GM12875 (cell line): ENCODE data around the gene FAM222A.

Experiments
- H3K4me3 ChIP-seq: one replicate; pipeline ENCODE4 v1.5.1; 2011; ENCODE audit warnings: low read depth, low read length, control low read depth
- CTCF ChIP-seq: IDR thresholded peaks from 2 replicates; pipeline ENCODE4 v1.5.1; 2011; ENCODE audit warnings: low read depth, mild to moderate bottlenecking, control low read depth, inconsistent platforms, low read length, moderate library complexity, borderline replicate concordance; ENCODE audit not compliant: insufficient read depth

FAM222A gene

DNA sequence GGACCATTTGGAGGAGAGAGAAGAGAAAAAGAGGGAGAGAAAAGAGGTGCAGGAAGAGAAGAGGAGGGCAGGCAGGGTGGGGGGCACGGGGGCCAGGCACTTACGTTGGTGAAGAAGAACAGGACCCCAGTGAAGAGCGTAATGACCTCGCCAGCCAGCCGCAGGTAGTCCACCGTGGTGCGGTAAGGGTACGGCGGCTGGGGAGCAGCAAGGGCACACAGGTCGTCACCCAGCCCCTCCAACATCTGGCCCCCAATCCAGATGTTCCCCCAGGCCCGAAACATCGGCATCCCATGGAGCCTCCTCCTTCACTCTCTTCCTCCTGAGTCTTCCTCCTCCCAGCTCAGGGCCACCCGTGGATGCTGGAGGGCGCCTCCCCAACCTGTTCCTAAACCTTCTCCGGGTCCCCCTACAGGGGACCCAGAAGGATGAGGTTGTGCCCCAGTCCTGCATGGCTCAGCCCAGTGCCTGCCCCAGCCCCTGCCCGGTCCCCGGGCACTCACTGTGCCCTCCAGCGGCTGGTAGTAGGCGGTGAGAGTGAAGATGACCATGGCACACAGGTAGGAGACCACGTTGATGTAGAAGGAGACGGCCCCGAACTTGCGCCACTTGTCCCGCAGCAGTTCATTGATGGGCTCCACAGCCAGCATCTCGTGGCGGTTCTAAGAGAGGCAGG, 80.3 kb downstream of the FAM222A start:
- no peak for TF ChIP-seq CTCF
- H3K4me3 ChIP-seq: no peak overlapping the region

DNA sequence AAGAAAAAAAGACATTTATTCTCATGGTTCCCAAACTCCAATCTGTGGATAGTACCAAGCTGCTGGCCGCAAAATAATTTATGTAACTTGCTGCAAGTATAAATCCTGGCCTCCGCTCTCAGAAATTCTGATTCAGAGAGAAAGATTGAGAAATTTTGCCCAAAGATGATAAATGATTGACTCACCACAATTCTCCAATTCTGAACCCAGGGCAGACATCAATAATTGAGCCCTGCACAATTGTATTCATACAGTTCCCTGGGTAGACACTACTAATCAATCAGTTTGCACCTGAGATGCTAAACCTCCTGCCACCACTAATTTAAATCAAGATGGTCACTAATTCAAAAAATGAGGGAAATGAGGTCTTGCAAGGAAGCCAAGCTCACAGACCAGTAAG, 81.4 kb downstream of the FAM222A start:
- TF ChIP-seq CTCF: no peak

GRCh38 chr12:109796057-109796456, 82.4 kb downstream of the FAM222A start:
- no peak for TF ChIP-seq CTCF
- no peak overlapping the region for H3K4me3 ChIP-seq

More for the DNA sequence above, 81.4 kb downstream of the FAM222A start:
- H3K4me3 ChIP-seq: no peak overlapping the region

GRCh38 chr12:109797905-109798669, 84.5 kb downstream of the FAM222A start:
- no peak for TF ChIP-seq CTCF
- H3K4me3 ChIP-seq: no peak overlapping the region

DNA sequence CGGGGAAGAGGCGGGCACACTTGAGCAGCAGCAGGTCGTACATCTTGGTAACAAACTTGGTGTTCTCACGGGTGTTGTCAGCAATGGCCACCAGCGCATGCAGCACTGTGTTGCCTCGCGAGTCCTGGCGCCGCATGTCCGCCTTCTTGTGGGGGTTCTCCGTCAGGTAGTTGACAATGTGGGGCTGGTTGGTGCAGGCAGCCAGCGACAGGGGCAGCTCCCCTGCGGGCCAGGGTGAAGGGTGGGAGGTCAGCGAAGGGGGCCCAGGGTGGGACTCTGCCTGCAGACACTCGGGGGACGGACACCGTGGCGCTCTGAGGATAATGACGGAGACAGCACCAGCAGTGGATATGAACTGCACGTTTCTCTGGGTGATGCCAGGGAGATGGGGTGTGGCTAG, 85.1 kb downstream of the FAM222A start:
- TF ChIP-seq CTCF: no peak

DNA sequence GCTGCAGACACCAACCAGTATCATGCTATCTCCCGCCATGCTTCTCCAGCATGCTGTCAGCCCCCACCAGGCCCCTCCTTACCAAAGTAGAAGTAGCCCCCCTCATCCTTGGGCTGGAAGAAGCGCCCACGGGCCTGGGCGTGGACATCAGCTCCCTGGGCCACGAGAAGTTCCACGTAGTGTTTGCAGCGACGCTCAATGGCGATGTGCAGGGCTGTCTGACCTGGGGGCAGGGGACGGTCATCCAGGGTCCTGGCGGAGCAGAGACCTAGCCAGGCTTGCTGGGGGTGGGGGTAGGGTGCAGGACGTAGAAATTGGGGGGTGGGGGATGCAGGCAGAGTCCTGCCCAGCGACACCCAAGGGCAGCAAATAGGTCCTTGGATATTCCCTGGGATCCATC, 86.9 kb downstream of the FAM222A start:
- TF ChIP-seq CTCF: no peak
- H3K4me3 ChIP-seq: no peak overlapping the region

More for the DNA sequence above, 85.1 kb downstream of the FAM222A start:
- H3K4me3 ChIP-seq: no peak overlapping the region

DNA sequence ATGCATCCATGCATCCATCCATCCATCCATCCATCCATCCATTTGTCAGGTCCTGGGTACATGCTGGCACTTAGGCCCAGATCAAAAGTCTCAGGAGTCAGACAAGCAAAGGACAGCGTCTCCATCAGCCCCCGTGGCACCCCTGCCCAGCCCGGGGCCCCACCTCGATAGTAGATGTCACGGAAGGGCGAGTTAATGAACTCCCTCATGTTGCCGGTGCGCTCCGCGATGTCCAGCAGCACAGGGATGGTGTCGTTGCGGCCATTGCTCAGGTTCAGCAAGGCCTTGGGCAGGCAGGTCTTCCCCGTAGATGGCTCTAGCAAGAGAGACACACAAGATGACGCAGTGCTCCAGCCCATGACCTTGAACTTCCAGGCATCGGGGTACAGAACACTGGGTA, 89.2 kb downstream of the FAM222A start:
- H3K4me3 ChIP-seq: no peak overlapping the region
- TF ChIP-seq CTCF: no peak
